Measurements from ENCODE around the gene RFX4. TPM values are rescaled to one million over a fixed set of nuclear protein-coding genes. Genes with fewer than 3 reads are reported as not detected.

Gene RFX4
- total and polyA plus RNA-seq, 10 of the 15 experiments (the other 5 are each of a cell fraction or from before 2014, with no cell fraction given), result 0.02 to 0.23 TPM; not detected in 8

GRCh38 chr12:106780010-106780631 is 197.3 kb downstream of the RFX4 start:
- DNase-seq (ENCODE audit: low read depth, low spot score), result no peak
- ChIA-PET RAD21 (ENCODE audit: unreplicated experiment) (interaction anchor here (1.0 kb wide), 1 partner anchor 176 kb away, joined by 3 read pairs; no protein-coding TSS in a partner anchor), CTCF (interaction anchor here (0.6 to 1.4 kb wide), 2 partner anchors 49 to 128 kb away, joined by 3 read pairs; no protein-coding TSS in a partner anchor), POLR2A (no interaction called here), SMC1A (ENCODE audit: uncharacterized antibody, unreplicated experiment) (interaction anchor here (1.5 kb wide), 1 partner anchor 10 kb away, joined by 4 read pairs; no protein-coding TSS in a partner anchor)
- no peaks in the 10 kb centered on the region for H3K27me3 ChIP-seq (replicated peaks in 1 of 2; ENCODE audit: control insufficient read depth in 2 of 2, insufficient read depth in 2 of 2, low read length in 1 of 2)
- FAIRE-seq, result no peak
- ATAC-seq, result peak; percentile 45
- TF ChIP-seq SUPT20H (IDR thresholded peaks at IDR 0.05; ENCODE audit: borderline replicate concordance, control insufficient read depth, low read depth, low read length) (no peak), ZZZ3 (IDR thresholded peaks at IDR 0.05; ENCODE audit: control insufficient read depth, insufficient read length, low read depth) (no peak), ESRRA (IDR thresholded peaks at IDR 0.05; ENCODE audit: low read length) (no peak), ZNF592 (IDR thresholded peaks at IDR 0.05) (no peak), E2F4 (IDR thresholded peaks at IDR 0.05; ENCODE audit: low read depth, low read length) (no peak), BACH1 (IDR thresholded peaks at IDR 0.05; ENCODE audit: borderline replicate concordance) (no peak), CBX5 (IDR thresholded peaks at IDR 0.05; ENCODE audit: low read depth) (no peak)
- no TSS peak for BruUV-seq (replicated peaks)
- H3K4me2 ChIP-seq (ENCODE audit: control insufficient read depth, insufficient read depth), result no peak overlapping the region
- no peak overlapping the region for H3K9ac ChIP-seq (ENCODE audit: control insufficient read depth, insufficient read depth, low read length)
- H2AFZ ChIP-seq (ENCODE audit: control insufficient read depth, low read depth, low read length), result no peak overlapping the region
- no peaks in the 10 kb centered on the region for H3K9me3 ChIP-seq (replicated peaks; ENCODE audit: control insufficient read depth, insufficient read depth, low read length)
- H3K36me3 ChIP-seq (ENCODE audit: control insufficient read depth in 2 of 2, insufficient read depth in 2 of 2, low read length in 1 of 2), result no peaks in the 10 kb centered on the region; a peak in 1 of 4 replicates
- no peaks in the 10 kb centered on the region for H4K20me1 ChIP-seq (ENCODE audit: control insufficient read depth, insufficient read depth)
- in situ Hi-C loops (cut with MboI) (no loop called here), intact Hi-C loops (cut with micrococcal nuclease; ENCODE audit: unreplicated experiment) (no loop called here)
- H3K4me3 ChIP-seq, result no peak overlapping the region
- H3K4me1 ChIP-seq (ENCODE audit: control insufficient read depth, insufficient read depth, low read length), result no peaks in the 10 kb centered on the region
- peaks cover 16% of the 10 kb centered on the region for H3K79me2 ChIP-seq (ENCODE audit: control insufficient read depth, insufficient read depth, low read length)
- no peak overlapping the region for H3K27ac ChIP-seq (ENCODE audit: control insufficient read depth, insufficient read depth)
- WGBS (ENCODE audit: insufficient coverage, insufficient replicate concordance, low lambda C conversion rate, missing lambda C conversion rate), result 55% methylated on average over 3 of the region's 3 CpGs

Data from GM12878 (cell line).